Measurements from ENCODE around the gene LOXL3.

Gene LOXL3

GRCh38 chr2:74502720-74503505 is 50.8 kb downstream of the LOXL3 start:
- peak; percentile 35; the same call in 1 of the 2 replicates for TF ChIP-seq CTCF (conservative IDR thresholded peaks at IDR 0.05; ENCODE audit: low read length)
- DNase-seq (ENCODE audit: low read depth), result peak; percentile 83
- peak overlapping the region; percentile 78 for H3K4me3 ChIP-seq (ENCODE audit: low read length)

- H3K4me3 ChIP-seq (ENCODE audit: low read length), result peak overlapping the region; percentile 78
- DNase-seq (ENCODE audit: low read depth), result no peak
- no peak for TF ChIP-seq CTCF (conservative IDR thresholded peaks at IDR 0.05; ENCODE audit: low read length)
These were observed 51.5 kb downstream of the LOXL3 start for GRCh38 chr2:74502147-74502719.

- no peak for DNase-seq (ENCODE audit: low read depth)
- TF ChIP-seq CTCF (conservative IDR thresholded peaks at IDR 0.05; ENCODE audit: low read length), result no peak
- peak overlapping the region; percentile 78 for H3K4me3 ChIP-seq (ENCODE audit: low read length)
These were observed 52.2 kb downstream of the LOXL3 start for GRCh38 chr2:74501335-74502071.

- TF ChIP-seq CTCF (conservative IDR thresholded peaks at IDR 0.05; ENCODE audit: low read length), result no peak
- no peak for DNase-seq (ENCODE audit: low read depth)
- no peak overlapping the region for H3K4me3 ChIP-seq (ENCODE audit: low read length)
These were observed 53.2 kb downstream of the LOXL3 start for GRCh38 chr2:74500578-74500946.

- no peak for TF ChIP-seq CTCF (conservative IDR thresholded peaks at IDR 0.05; ENCODE audit: low read length)
- DNase-seq (ENCODE audit: low read depth), result no peak
- peak overlapping the region; percentile 22; the same call in 1 of the 2 replicates for H3K4me3 ChIP-seq (ENCODE audit: low read length)
These were observed 53.7 kb downstream of the LOXL3 start for GRCh38 chr2:74499940-74500577.

- peak within 1 kb of the TSS; percentile 53 for H3K4me3 ChIP-seq (ENCODE audit: low read length)
- no peak for DNase-seq (ENCODE audit: low read depth)
- no peak for TF ChIP-seq CTCF (conservative IDR thresholded peaks at IDR 0.05; ENCODE audit: low read length)
These were observed 54.3 kb downstream of the LOXL3 start, which contains the start of gene LBX2 for GRCh38 chr2:74499267-74499939. TSS of gene LBX2 (minus strand) at chr2:74499603. CDS start at chr2:74499537, 66 bp downstream.
